ENCODE data around the gene PTPN13. TPM values are rescaled to one million over a fixed set of nuclear protein-coding genes. Genes with fewer than 3 reads are reported as not detected.

Gene PTPN13
- total RNA-seq, 1 donor from 2014 or later = 244 TPM

DNA sequence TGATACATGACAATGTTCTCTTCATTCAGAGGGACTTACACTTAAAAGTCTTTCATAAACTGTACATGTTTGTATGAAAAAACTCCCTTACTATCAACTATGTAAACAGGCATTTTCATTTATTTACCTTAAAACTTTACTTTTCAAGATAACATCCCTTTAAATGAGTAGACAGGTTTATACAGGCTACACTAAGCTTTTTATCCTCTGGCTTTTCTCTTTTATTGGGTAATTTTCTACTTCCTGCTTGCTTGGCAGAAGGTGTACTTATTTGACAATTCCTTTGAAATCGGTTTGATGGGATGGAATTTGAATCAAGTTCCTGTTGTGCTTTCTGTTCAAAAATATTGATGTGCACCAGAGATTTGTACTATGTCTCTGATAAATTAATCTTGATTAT is 81.4 kb downstream of the PTPN13 start:
- no peak for DNase-seq (ENCODE audit: low spot score)
- Histone ChIP-seq H3K27me3 (no peaks in the 10 kb centered on the region), H3K79me2 (ENCODE audit: low read depth) (peaks cover 72% of the 10 kb centered on the region), H3K4me3 (no peak overlapping the region), H4K20me1 (ENCODE audit: low read depth) (peaks cover 10% of the 10 kb centered on the region), H3K9me3 (ENCODE audit: low read depth) (no peaks in the 10 kb centered on the region), H3K36me3 (peaks cover 26% of the 10 kb centered on the region), H3K9ac (no peak overlapping the region), H3F3A (ENCODE audit: low read depth) (peaks cover 16% of the 10 kb centered on the region), H3K4me1 (no peaks in the 10 kb centered on the region), H3K27ac (no peak overlapping the region), H3K4me2 (no peak overlapping the region), H2AFZ (replicated peaks) (no peak overlapping the region)
- Mint-ChIP-seq H3K4me3 (no peak overlapping the region), H3K36me3 (peaks cover 59% of the 10 kb centered on the region), H3K9me3 (peaks cover 9% of the 10 kb centered on the region), H3K27me3 (ENCODE audit: insufficient read depth, low read depth) (no peaks in the 10 kb centered on the region), H3K27ac (no peak overlapping the region), H3K4me1 (no peaks in the 10 kb centered on the region)
- TF ChIP-seq EZH2phosphoT487 (IDR thresholded peaks at IDR 0.05) = no peak
- TF ChIP-seq EZH2 (IDR thresholded peaks at IDR 0.05) = no peak
- TF ChIP-seq, protein P1, sequence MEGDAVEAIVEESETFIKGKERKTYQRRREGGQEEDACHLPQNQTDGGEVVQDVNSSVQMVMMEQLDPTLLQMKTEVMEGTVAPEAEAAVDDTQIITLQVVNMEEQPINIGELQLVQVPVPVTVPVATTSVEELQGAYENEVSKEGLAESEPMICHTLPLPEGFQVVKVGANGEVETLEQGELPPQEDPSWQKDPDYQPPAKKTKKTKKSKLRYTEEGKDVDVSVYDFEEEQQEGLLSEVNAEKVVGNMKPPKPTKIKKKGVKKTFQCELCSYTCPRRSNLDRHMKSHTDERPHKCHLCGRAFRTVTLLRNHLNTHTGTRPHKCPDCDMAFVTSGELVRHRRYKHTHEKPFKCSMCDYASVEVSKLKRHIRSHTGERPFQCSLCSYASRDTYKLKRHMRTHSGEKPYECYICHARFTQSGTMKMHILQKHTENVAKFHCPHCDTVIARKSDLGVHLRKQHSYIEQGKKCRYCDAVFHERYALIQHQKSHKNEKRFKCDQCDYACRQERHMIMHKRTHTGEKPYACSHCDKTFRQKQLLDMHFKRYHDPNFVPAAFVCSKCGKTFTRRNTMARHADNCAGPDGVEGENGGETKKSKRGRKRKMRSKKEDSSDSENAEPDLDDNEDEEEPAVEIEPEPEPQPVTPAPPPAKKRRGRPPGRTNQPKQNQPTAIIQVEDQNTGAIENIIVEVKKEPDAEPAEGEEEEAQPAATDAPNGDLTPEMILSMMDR (IDR thresholded peaks at IDR 0.05) = no peak

DNA sequence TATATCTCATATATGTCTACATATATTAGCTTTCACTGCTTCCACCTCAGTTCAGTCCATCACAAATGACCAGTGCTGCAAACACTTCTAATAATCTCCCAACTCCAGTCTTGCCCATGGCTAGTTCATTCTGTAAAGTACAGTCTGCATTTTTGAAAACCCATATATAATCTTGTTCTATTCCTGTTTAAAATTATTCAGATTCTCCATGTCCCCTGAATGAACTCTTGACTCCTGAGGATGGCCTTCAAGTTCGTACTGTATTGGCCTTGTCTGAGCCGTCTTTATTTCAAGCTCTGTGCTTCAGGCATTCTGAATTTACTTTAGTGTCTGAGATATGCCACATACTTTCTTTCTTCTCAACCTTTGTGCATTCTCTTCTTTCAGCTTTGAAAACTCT is 84.7 kb downstream of the PTPN13 start:
- Histone ChIP-seq H3K27ac (no peak overlapping the region), H3K36me3 (peaks cover 8% of the 10 kb centered on the region), H3K4me3 (no peak overlapping the region), H3F3A (ENCODE audit: low read depth) (peaks cover 14% of the 10 kb centered on the region), H2AFZ (replicated peaks) (no peak overlapping the region), H3K27me3 (no peaks in the 10 kb centered on the region), H3K4me2 (no peak overlapping the region), H3K79me2 (ENCODE audit: low read depth) (peaks cover 50% of the 10 kb centered on the region), H3K4me1 (no peaks in the 10 kb centered on the region), H3K9me3 (ENCODE audit: low read depth) (no peaks in the 10 kb centered on the region), H3K9ac (no peak overlapping the region), H4K20me1 (ENCODE audit: low read depth) (peaks cover 27% of the 10 kb centered on the region)
- DNase-seq (ENCODE audit: low spot score) = no peak
- no peaks in the 10 kb centered on the region for H3K27me3 Mint-ChIP-seq (ENCODE audit: insufficient read depth, low read depth)
- no peaks in the 10 kb centered on the region for H3K4me1 Mint-ChIP-seq
- H3K27ac Mint-ChIP-seq = no peak overlapping the region
- no peak overlapping the region for H3K4me3 Mint-ChIP-seq
- peaks cover 49% of the 10 kb centered on the region for H3K36me3 Mint-ChIP-seq
- TF ChIP-seq EZH2phosphoT487 (IDR thresholded peaks at IDR 0.05) = no peak
- no peaks in the 10 kb centered on the region for H3K9me3 Mint-ChIP-seq

DNA sequence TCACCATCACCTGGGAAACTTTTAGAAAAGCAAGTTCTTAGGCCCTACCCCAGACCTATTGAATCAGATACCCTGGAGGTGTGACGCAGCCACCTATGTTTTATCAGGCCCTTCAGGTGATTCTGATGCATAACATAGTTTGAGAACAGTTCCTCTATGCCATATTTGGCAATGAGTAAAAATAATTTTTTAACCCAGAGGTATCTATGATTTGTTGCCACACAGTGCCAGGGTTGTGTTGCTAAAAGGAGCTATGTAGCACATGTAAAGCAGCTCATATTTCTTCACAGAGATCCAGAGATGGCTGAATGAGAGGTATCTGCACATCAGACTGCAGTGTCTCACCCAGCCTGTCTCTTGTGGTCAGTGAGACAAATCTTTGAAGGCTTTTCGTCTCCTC is 85.3 kb downstream of the PTPN13 start:
- Histone ChIP-seq H2AFZ (replicated peaks) (no peak overlapping the region), H4K20me1 (ENCODE audit: low read depth) (peaks cover 27% of the 10 kb centered on the region), H3K9me3 (ENCODE audit: low read depth) (no peaks in the 10 kb centered on the region), H3K4me2 (no peak overlapping the region), H3K4me1 (no peaks in the 10 kb centered on the region), H3F3A (ENCODE audit: low read depth) (peaks cover 20% of the 10 kb centered on the region), H3K79me2 (ENCODE audit: low read depth) (peaks cover 44% of the 10 kb centered on the region), H3K27ac (no peak overlapping the region), H3K36me3 (peaks cover 8% of the 10 kb centered on the region), H3K4me3 (no peak overlapping the region), H3K9ac (no peak overlapping the region), H3K27me3 (no peaks in the 10 kb centered on the region)
- TF ChIP-seq, protein P1 (IDR thresholded peaks at IDR 0.05) = no peak
- no peak for TF ChIP-seq EZH2 (IDR thresholded peaks at IDR 0.05)
- TF ChIP-seq EZH2phosphoT487 (IDR thresholded peaks at IDR 0.05) = no peak
- Mint-ChIP-seq H3K4me1 (no peaks in the 10 kb centered on the region), H3K27ac (no peak overlapping the region), H3K27me3 (ENCODE audit: insufficient read depth, low read depth) (no peaks in the 10 kb centered on the region), H3K9me3 (no peaks in the 10 kb centered on the region), H3K4me3 (no peak overlapping the region), H3K36me3 (peaks cover 47% of the 10 kb centered on the region)
- no peak for DNase-seq (ENCODE audit: low spot score)

DNA sequence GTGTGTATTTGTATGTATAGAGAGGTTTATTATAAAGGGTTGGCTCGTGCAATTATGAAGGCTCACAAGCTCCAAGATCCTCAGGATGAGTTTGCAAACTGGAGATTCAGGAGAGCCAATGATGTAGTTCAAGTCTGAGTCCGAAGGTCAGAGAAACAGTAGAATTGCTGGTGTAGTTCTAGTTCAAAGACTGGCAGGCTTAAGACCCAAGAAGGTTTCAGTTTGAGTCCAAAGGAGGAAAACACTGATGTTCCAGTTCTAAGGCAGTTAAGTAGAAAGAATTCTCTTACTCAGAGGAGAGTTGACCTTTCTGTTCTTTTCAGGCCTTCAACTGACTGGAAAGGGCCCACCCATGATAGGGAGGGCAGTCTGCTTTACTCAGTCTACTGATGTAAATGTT is 89.1 kb downstream of the PTPN13 start:
- Histone ChIP-seq H3K9ac (no peak overlapping the region), H3K4me3 (no peak overlapping the region), H3K36me3 (peaks cover 5% of the 10 kb centered on the region), H3K27me3 (no peaks in the 10 kb centered on the region), H4K20me1 (ENCODE audit: low read depth) (peaks cover 24% of the 10 kb centered on the region), H3K9me3 (ENCODE audit: low read depth) (no peaks in the 10 kb centered on the region), H3K79me2 (ENCODE audit: low read depth) (peaks cover 43% of the 10 kb centered on the region), H3K27ac (no peak overlapping the region), H3F3A (ENCODE audit: low read depth) (peaks cover 43% of the 10 kb centered on the region), H3K4me1 (no peaks in the 10 kb centered on the region), H2AFZ (replicated peaks) (no peak overlapping the region), H3K4me2 (no peak overlapping the region)
- no peak for DNase-seq (ENCODE audit: low spot score)
- H3K4me1 Mint-ChIP-seq = no peaks in the 10 kb centered on the region
- H3K27me3 Mint-ChIP-seq (ENCODE audit: insufficient read depth, low read depth) = no peaks in the 10 kb centered on the region
- H3K4me3 Mint-ChIP-seq = no peak overlapping the region
- no peaks in the 10 kb centered on the region for H3K9me3 Mint-ChIP-seq
- TF ChIP-seq, protein P1 (IDR thresholded peaks at IDR 0.05) = no peak
- TF ChIP-seq EZH2phosphoT487 (IDR thresholded peaks at IDR 0.05) (no peak), EZH2 (IDR thresholded peaks at IDR 0.05) (no peak)
- peaks cover 37% of the 10 kb centered on the region for H3K36me3 Mint-ChIP-seq
- no peak overlapping the region for H3K27ac Mint-ChIP-seq
